Liver (tissue), 9 donors: ENCODE measurements around the gene SNAI1. TPM values are rescaled to one million over a fixed set of nuclear protein-coding genes. Genes with fewer than 3 reads are reported as not detected.
"Not testable (repeated sequence)": the region's sequence is repeated elsewhere in the genome, so short reads cannot be mapped to it uniquely, and the experiment has no call there.

Experiments used
- DNase-seq: peaks from one replicate; pipeline ENCODE4 v3.0.0-alpha.2; 2017; ENCODE audit warnings: low spot score
- H3K27ac ChIP-seq, 2 donors: one replicate each; pipeline ENCODE4 v1.7.0; 2013; ENCODE audit warnings: inconsistent platforms in 2 of 2, low read length in 2 of 2, control low read depth in 1 of 2, low read depth in 1 of 2, mild to moderate bottlenecking in 1 of 2
- H3K27me3 ChIP-seq, 4 donors: one replicate each; pipeline versions ENCODE4 v1.6.1 to v1.7.0; 2013; ENCODE audit warnings: low read length in 3 of 4, inconsistent platforms in 1 of 4, mild to moderate bottlenecking in 1 of 4, moderate library complexity in 1 of 4; ENCODE audit not compliant: control insufficient read depth in 4 of 4, insufficient read depth in 4 of 4
- H3K36me3 ChIP-seq, 4 donors: one replicate each; pipeline versions ENCODE4 v1.6.1 to v1.7.0; 2013; ENCODE audit warnings: low read length in 3 of 4, mild to moderate bottlenecking in 3 of 4, low read depth in 1 of 4, moderate library complexity in 1 of 4; ENCODE audit not compliant: control insufficient read depth in 4 of 4, insufficient read depth in 3 of 4
- H3K4me1 ChIP-seq, 4 donors: one replicate each; pipeline versions ENCODE4 v1.6.1 to v1.7.0; 2013; ENCODE audit warnings: low read length in 3 of 4, mild to moderate bottlenecking in 3 of 4, moderate library complexity in 1 of 4; ENCODE audit not compliant: control insufficient read depth in 4 of 4, insufficient read depth in 4 of 4
- H3K4me3 ChIP-seq, 3 donors: one replicate each; pipeline versions ENCODE4 v1.6.1 to v1.7.0; 2013; ENCODE audit warnings: low read length in 3 of 3, control low read depth in 1 of 3, low read depth in 1 of 3, mild to moderate bottlenecking in 1 of 3
- H3K9ac ChIP-seq, 2 donors: one replicate each; pipeline ENCODE4 v1.7.0; 2013; ENCODE audit warnings: low read length in 2 of 2, mild to moderate bottlenecking in 2 of 2, moderate library complexity in 2 of 2, control low read depth in 1 of 2, low read depth in 1 of 2
- H3K9me3 ChIP-seq, 4 donors: one replicate each; pipeline versions ENCODE4 v1.6.1 to v1.7.0; 2013; ENCODE audit warnings: low read length in 3 of 4; ENCODE audit not compliant: control insufficient read depth in 4 of 4
- CTCF ChIP-seq: fragments of 150-350 bp; IDR thresholded peaks from 2 replicates; pipeline ENCODE4 v1.5.1; 2017; ENCODE audit warnings: improper control_type of control experiment, low read depth, low read length; ENCODE audit not compliant: missing input control
- EGR1 ChIP-seq, 2 donors: IDR thresholded peaks; 2 replicates each; pipeline ENCODE4 v1.6.1; 2016 to 2018; ENCODE audit warnings: antibody characterized with exemption in 2 of 2, low read depth in 2 of 2
- FOXA2 ChIP-seq: IDR thresholded peaks from 2 replicates; pipeline ENCODE4 v1.6.1; 2016; ENCODE audit warnings: antibody characterized with exemption
- GABPA ChIP-seq, 2 donors: IDR thresholded peaks in 1 of 2; conservative IDR thresholded peaks in 1 of 2; 2 replicates each; pipeline ENCODE4 v1.6.1; 2016; ENCODE audit warnings: antibody characterized with exemption in 2 of 2, mild to moderate bottlenecking in 1 of 2, moderate library complexity in 1 of 2
- HNF4A ChIP-seq, 2 donors: conservative IDR thresholded peaks; 2 replicates each; pipeline ENCODE4 v1.6.1; 2016; ENCODE audit warnings: antibody characterized with exemption in 2 of 2, mild to moderate bottlenecking in 2 of 2
- HNF4G ChIP-seq: IDR thresholded peaks from 2 replicates; pipeline ENCODE4 v1.6.1; 2016; ENCODE audit warnings: antibody characterized with exemption
- MAX ChIP-seq: IDR thresholded peaks from 2 replicates; pipeline ENCODE4 v1.6.1; 2016; ENCODE audit warnings: antibody characterized with exemption
- NR2F2 ChIP-seq: IDR thresholded peaks from 2 replicates; pipeline ENCODE4 v1.6.1; 2016; ENCODE audit warnings: antibody characterized with exemption
- RAD21 ChIP-seq, 2 donors: IDR thresholded peaks; 2 replicates each; pipeline ENCODE4 v1.6.1; 2016; ENCODE audit warnings: antibody characterized with exemption in 2 of 2, mild to moderate bottlenecking in 2 of 2
- REST ChIP-seq: IDR thresholded peaks from 2 replicates; pipeline ENCODE4 v1.6.1; 2016; ENCODE audit warnings: antibody characterized with exemption, mild to moderate bottlenecking
- RXRA ChIP-seq, 2 donors: IDR thresholded peaks; 2 replicates each; pipeline ENCODE4 v1.6.1; 2017 to 2018; ENCODE audit warnings: antibody characterized with exemption in 2 of 2, mild to moderate bottlenecking in 1 of 2
- SP1 ChIP-seq: IDR thresholded peaks from 2 replicates; pipeline ENCODE4 v1.6.1; 2018; ENCODE audit warnings: antibody characterized with exemption, mild to moderate bottlenecking
- TAF1 ChIP-seq: conservative IDR thresholded peaks from 2 replicates; pipeline ENCODE4 v1.6.1; 2016; ENCODE audit warnings: antibody characterized with exemption, mild to moderate bottlenecking
- WGBS: extraction: QIAGEN DNeasy Blood & Tissue Kit; methylation state at CpG from one replicate; pipeline ENCODE4 v1.1.7; 2013; 5-methylcytosine and 5-hydroxymethylcytosine counted together
- polyA plus RNA-seq, 2 donors: library from polyadenylated mRNA; stranded (reverse) in 1 of 2; unstranded in 1 of 2; fragments of 200-250 nt in 1 of 2; fragments of >200 nt in 1 of 2; fragmentation: Nextera tagmentation in 1 of 2; extraction: Ambion mirVana in 1 of 2; gene quantifications; one replicate each; pipeline versions ENCODE4 v1.2.1 to v1.2.3, GENCODE V29; 2013 to 2015
- total RNA-seq, 2 donors: library from RNA; depleted of rRNA; stranded (reverse); fragments of >200 nt; gene quantifications; one replicate each; pipeline ENCODE4 v1.2.3, GENCODE V29; 2014
- TF ChIP-seq, protein P1 (sequence below): IDR thresholded peaks from 2 replicates; pipeline ENCODE4 v1.6.1; 2016; ENCODE audit warnings: antibody characterized with exemption
- TF ChIP-seq, protein P2 (sequence below): IDR thresholded peaks from 2 replicates; pipeline ENCODE4 v1.6.1; 2016; ENCODE audit warnings: antibody characterized with exemption
- donor health status: healthy.
- donor health status: healthy.
- donor health status: healthy.
- donor health status: healthy.
- donor health status: healthy.

The SNAI1 gene
- total and polyA plus RNA-seq, 4 donors = 0.28 to 3.4 (median 0.60) TPM

DNA sequence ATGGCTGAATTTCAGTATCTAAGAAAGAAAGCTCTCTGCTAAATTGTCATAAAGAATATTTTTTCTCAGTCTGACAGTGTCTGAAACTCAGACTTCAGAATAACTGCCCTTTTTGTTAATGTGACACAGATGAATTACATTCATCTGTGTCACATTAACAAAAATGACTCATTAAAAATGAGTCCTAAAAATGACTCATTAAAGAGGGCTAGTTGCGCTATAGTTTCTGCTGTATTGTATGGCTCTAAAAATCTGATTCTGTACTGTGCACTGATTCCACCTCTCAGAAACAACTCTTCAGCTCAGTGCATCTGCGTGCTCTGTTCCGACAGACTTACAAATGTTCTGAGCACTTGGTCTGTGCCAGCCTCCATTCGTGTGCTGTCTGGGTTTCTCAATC is 31.6 kb upstream of the SNAI1 start:
- Histone ChIP-seq H3K27me3 (no peaks in the 10 kb centered on the region), H3K27ac (no peak overlapping the region), H3K36me3 (peaks cover 10 to 80% (median 64%) of the 10 kb centered on the region in 4 donors), H3K4me3 (no peak overlapping the region), H3K4me1 (no peaks in the 10 kb centered on the region), H3K9me3 (no peaks in the 10 kb centered on the region), H3K9ac (no peak overlapping the region)
- no peak for DNase-seq
- 95% methylated on average over 4 of the region's 4 CpGs for WGBS
- no peak for TF ChIP-seq MAX

DNA sequence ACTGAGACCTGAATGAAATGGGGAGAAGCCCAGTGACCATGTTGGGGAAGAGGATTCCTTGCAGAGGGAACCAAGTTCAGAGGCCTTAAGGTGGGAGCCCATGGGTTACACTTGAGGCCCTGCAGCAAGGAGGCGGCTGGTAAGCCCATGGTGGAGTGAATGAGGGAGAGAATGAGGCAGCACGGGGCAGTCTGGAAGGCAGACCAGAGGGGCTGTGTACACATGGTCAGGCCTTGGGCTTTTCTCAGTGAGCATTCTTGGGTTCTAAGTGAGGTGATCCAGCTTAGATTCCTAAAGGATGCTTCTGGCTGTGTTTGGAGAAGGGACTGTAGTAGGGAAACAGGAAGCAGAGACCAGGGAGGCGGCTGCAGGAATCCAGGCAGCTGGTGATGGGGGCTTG is 27.6 kb upstream of the SNAI1 start:
- DNase-seq = no peak

GRCh38 chr20:49955830-49956396 is 26.9 kb upstream of the SNAI1 start:
- WGBS = 90% methylated on average over 12 of the region's 12 CpGs

More for the DNA sequence above, 27.6 kb upstream of the SNAI1 start:
- Histone ChIP-seq H3K9ac (no peak overlapping the region), H3K27me3 (no peaks in the 10 kb centered on the region), H3K27ac (no peak overlapping the region), H3K9me3 (no peaks in the 10 kb centered on the region), H3K36me3 (peaks cover 4 to 57% (median 43%) of the 10 kb centered on the region in 4 donors), H3K4me3 (no peak overlapping the region), H3K4me1 (no peaks in the 10 kb centered on the region)
- WGBS = 98% methylated on average over 3 of the region's 3 CpGs
- TF ChIP-seq REST = no peak
- no peak for TF ChIP-seq SP1
- TF ChIP-seq EGR1 (IDR thresholded peaks at IDR 0.05; ENCODE audit: low read depth in 2 of 2) = no peak
- no peak for TF ChIP-seq GABPA (IDR thresholded peaks at IDR 0.05 in 1 of 2, conservative IDR thresholded peaks at IDR 0.05 in 1 of 2)
- TF ChIP-seq RAD21 (IDR thresholded peaks at IDR 0.05) = no peak
- TF ChIP-seq, protein P1, sequence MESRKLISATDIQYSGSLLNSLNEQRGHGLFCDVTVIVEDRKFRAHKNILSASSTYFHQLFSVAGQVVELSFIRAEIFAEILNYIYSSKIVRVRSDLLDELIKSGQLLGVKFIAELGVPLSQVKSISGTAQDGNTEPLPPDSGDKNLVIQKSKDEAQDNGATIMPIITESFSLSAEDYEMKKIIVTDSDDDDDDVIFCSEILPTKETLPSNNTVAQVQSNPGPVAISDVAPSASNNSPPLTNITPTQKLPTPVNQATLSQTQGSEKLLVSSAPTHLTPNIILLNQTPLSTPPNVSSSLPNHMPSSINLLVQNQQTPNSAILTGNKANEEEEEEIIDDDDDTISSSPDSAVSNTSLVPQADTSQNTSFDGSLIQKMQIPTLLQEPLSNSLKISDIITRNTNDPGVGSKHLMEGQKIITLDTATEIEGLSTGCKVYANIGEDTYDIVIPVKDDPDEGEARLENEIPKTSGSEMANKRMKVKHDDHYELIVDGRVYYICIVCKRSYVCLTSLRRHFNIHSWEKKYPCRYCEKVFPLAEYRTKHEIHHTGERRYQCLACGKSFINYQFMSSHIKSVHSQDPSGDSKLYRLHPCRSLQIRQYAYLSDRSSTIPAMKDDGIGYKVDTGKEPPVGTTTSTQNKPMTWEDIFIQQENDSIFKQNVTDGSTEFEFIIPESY = no peak
- TF ChIP-seq, protein P2, sequence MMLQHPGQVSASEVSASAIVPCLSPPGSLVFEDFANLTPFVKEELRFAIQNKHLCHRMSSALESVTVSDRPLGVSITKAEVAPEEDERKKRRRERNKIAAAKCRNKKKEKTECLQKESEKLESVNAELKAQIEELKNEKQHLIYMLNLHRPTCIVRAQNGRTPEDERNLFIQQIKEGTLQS = no peak
- no peak for TF ChIP-seq TAF1
- TF ChIP-seq NR2F2 = no peak
- no peak for TF ChIP-seq HNF4G
- TF ChIP-seq HNF4A (conservative IDR thresholded peaks at IDR 0.05) = no peak
- TF ChIP-seq FOXA2 = no peak
- TF ChIP-seq CTCF = no peak
- TF ChIP-seq RXRA (IDR thresholded peaks at IDR 0.05) = no peak

More at GRCh38 chr20:49955830-49956396, 26.9 kb upstream of the SNAI1 start:
- H3K27ac ChIP-seq, H3K9me3 ChIP-seq, H3K4me1 ChIP-seq, H3K9ac ChIP-seq, H3K27me3 ChIP-seq, DNase-seq, H3K4me3 ChIP-seq: not testable (repeated sequence)
- peaks cover 4 to 50% (median 36%) of the 10 kb centered on the region in 4 donors for H3K36me3 ChIP-seq
